Fibroblast of skin of scalp (primary cell): Measurements from ENCODE around the gene TSHR.

Source experiments
- DNase-seq: peaks from one replicate; pipeline ENCODE4 v3.0.0-alpha.2; 2013

The TSHR gene

DNA sequence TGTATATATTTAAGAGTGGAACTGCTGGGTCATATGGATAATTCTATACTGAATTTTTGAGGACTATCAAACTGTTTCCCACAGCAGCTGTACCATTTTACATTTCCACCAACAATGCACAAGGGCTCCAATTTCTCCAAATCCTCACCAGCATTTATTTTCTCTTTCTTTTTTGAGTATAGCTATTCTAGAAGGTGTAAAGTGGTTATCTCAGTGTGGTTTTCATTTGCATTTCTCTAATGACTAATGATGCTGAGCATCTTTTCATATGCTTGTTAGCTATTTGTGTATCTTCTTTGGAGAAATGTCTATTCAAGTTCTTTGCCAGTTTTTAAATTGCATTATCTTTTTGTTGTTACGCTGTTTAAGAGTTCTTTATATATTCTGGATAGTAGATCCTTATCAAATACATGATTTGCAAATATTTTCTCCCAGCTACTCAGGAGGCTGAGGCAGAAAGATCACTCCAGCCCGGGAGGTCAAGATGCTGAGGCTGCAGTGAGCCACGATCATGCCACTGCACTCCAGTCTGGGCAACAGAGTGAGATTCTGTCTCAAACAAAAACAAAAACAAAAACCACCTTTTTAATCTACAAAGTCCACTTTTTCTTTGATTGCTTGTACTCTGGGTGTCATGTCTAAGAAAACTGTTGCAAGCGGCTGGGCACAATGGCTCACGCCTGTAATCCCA, 232.6 kb downstream of the TSHR start:
- no peak for DNase-seq

DNA sequence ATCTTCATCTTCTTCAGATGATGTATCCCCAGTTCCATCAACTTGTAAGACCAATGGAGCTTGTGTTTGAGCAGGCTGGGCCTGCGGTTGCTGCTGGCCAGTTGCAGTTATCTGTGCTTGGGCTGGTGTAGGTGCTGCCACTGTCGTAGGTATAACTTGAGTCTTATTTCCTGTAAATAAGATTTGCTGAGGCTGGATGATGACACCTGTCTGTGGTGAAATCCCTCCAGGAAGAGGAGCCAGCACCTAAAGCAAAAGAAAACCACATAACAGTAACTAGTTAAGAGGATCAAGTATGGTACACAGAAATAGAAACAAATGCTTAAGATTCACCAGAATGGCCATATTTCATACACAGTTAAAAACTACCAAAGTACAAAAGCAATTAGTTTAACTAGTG, 237.2 kb downstream of the TSHR start:
- DNase-seq, result no peak

- DNase-seq, result no peak
These were observed 238.7 kb downstream of the TSHR start for GRCh38 chr14:81193924-81194633.
